A549 (cell line): ENCODE results near the gene CHMP1B.

Source experiments
- BHLHE40 ChIP-seq: IDR thresholded peaks from 2 replicates; pipeline ENCODE4 v1.6.1; 2012; ENCODE audit warnings: low read depth, low read length, inconsistent platforms
- CBX2 ChIP-seq: fragments of 200-600 bp; sonication (generic); IDR thresholded peaks from 2 replicates; pipeline ENCODE4 v1.6.1; 2016; ENCODE audit warnings: low read depth, mild to moderate bottlenecking, borderline replicate concordance
- CTCF ChIP-seq: fragments of >200 bp; sonication (Bioruptor Twin); formaldehyde crosslinking; IDR thresholded peaks from 3 replicates; pipeline ENCODE4 v1.5.1; 2016
- ELK1 ChIP-seq: fragments of 150-350 bp; IDR thresholded peaks from 2 replicates; pipeline ENCODE4 v1.6.1; 2014; ENCODE audit warnings: low read depth, mild to moderate bottlenecking, low read length
- EP300 ChIP-seq, 2 experiments: fragments of >200 bp; sonication (Bioruptor Twin); formaldehyde crosslinking; IDR thresholded peaks; 2 replicates in 1 of 2; 3 replicates in 1 of 2; pipeline ENCODE4 v1.6.1; 2016 to 2017
- FOSL2 ChIP-seq, 2 experiments: fragments of 450-650 bp in 1 of 2; fragments of >200 bp in 1 of 2; sonication (Bioruptor Twin) in 1 of 2; formaldehyde crosslinking; IDR thresholded peaks; 2 replicates each; pipeline versions ENCODE4 v1.5.0 to v1.6.1; 2016 to 2020; ENCODE audit warnings: mild to moderate bottlenecking in 1 of 2, moderate library complexity in 1 of 2
- NR3C1 ChIP-seq: fragments of >200 bp; sonication (Bioruptor Twin); formaldehyde crosslinking; IDR thresholded peaks from 3 replicates; pipeline ENCODE4 v1.6.1; 2017
- REST ChIP-seq: fragments of 200-600 bp; sonication (generic); IDR thresholded peaks from 2 replicates; pipeline ENCODE4 v1.6.1; 2016; ENCODE audit warnings: antibody characterized with exemption, mild to moderate bottlenecking, moderate library complexity

GRCh38 chr18:11842562-11842961 lies 8.7 kb upstream of the CHMP1B start:
- TF ChIP-seq CTCF (no peak), CBX2 (no peak), ELK1 (no peak), REST (no peak), NR3C1 (no peak), BHLHE40 (no peak), FOSL2 (IDR thresholded peaks at IDR 0.05) (no peak), FOSL2 (CRISPR knock-in tag; IDR thresholded peaks at IDR 0.05) (no peak), EP300 (IDR thresholded peaks at IDR 0.05) (no peak)
